K562 (cell line): ENCODE results near the gene BCO1. TPM values are rescaled to one million over a fixed set of nuclear protein-coding genes. Genes with fewer than 3 reads are reported as not detected.

Source experiments
- ATAC-seq: fragments of 200-7000 bp; cut with Tn5 transposase; 3 replicates; pipeline ENCODE4 v1.9.1; 2020; ENCODE audit warnings: moderate library complexity
- BruUV-seq: library from RNA; stranded (reverse); fragments of 400-500 nt; replicated peaks from 2 replicates; lab custom pipeline; 2021; lab: Mats Ljungman, UMichigan
- CTCF ChIA-PET: fragments of 300-600 bp; formaldehyde crosslinking; extraction: SDS; loops from one replicate; lab custom pipeline; 2021; ENCODE audit warnings: low intra/inter-chr PET ratio; lab: Yijun Ruan, JAX
- POLR2A ChIA-PET: fragments of 300-600, 350-650 bp; sonication (Branson Sonifier 250); formaldehyde crosslinking; extraction: SDS; loops from one replicate; lab custom pipeline; 2021; ENCODE audit warnings: antibody characterized with exemption, inconsistent platforms; lab: Yijun Ruan, JAX
- DNase-seq, 4 experiments: peaks; one replicate each; pipeline versions ENCODE4 v3.0.0 to v3.0.0-alpha.2; 2011 to 2018; ENCODE audit warnings: low spot score in 3 of 4, mixed read lengths in 3 of 4; ENCODE audit errors: extremely low read depth in 1 of 4
- FAIRE-seq: peaks from 2 replicates; lab custom pipeline; 2011; peaks lifted over from hg19 to GRCh38; lab: Jason Lieb, UNC
- H2AFZ ChIP-seq: 2 replicates; pipeline ENCODE4 v1.6.0; 2011; ENCODE audit warnings: low read depth, low read length, control low read depth, inconsistent platforms
- H3K27ac ChIP-seq: fragments of 200-600 bp; 3 replicates; pipeline ENCODE4 v1.8.0; 2011; ENCODE audit warnings: low read depth, mild to moderate bottlenecking, control low read depth, inconsistent platforms, low read length, moderate library complexity, mixed read lengths; ENCODE audit errors: extremely low read depth
- H3K27me3 ChIP-seq, 2 experiments: fragments of 300-600 bp in 1 of 2; 2 replicates in 1 of 2; 3 replicates in 1 of 2; pipeline versions ENCODE4 v1.6.0 to v1.8.0; 2011; ENCODE audit warnings: inconsistent platforms in 2 of 2, low read length in 2 of 2, mild to moderate bottlenecking in 1 of 2, mixed read lengths in 1 of 2, moderate library complexity in 1 of 2; ENCODE audit not compliant: control insufficient read depth in 2 of 2, insufficient read depth in 2 of 2
- H3K36me3 ChIP-seq: fragments of 300-600 bp; 3 replicates; pipeline ENCODE4 v1.8.0; 2011; ENCODE audit warnings: mild to moderate bottlenecking, low read length, inconsistent platforms; ENCODE audit not compliant: control insufficient read depth, insufficient read depth
- H3K4me1 ChIP-seq, 2 experiments: fragments of 200-600 bp in 1 of 2; replicated peaks in 1 of 2; 2 replicates in 1 of 2; 3 replicates in 1 of 2; pipeline versions ENCODE4 v1.5.1 to v1.8.0; 2011; ENCODE audit warnings: inconsistent platforms in 2 of 2, low read length in 2 of 2, mild to moderate bottlenecking in 1 of 2, mixed read lengths in 1 of 2, moderate library complexity in 1 of 2; ENCODE audit not compliant: control insufficient read depth in 2 of 2, insufficient read depth in 2 of 2
- H3K4me2 ChIP-seq: 2 replicates; pipeline ENCODE4 v1.6.1; 2011; ENCODE audit warnings: low read length, control low read depth, inconsistent platforms, mixed read lengths; ENCODE audit not compliant: insufficient read depth
- H3K4me3 ChIP-seq: fragments of 200-600 bp; sonication (generic), shearing (Covaris generic); 2 replicates; pipeline ENCODE4 v1.5.1; 2016; ENCODE audit warnings: control low read depth, inconsistent platforms
- H3K79me2 ChIP-seq: fragments of 200-600 bp; 3 replicates; pipeline ENCODE4 v1.8.0; 2011; ENCODE audit warnings: low read length, inconsistent platforms; ENCODE audit not compliant: control insufficient read depth, insufficient read depth
- H3K9ac ChIP-seq, 2 experiments: 2 replicates each; pipeline versions ENCODE4 v1.6.0 to v1.6.1; 2011; ENCODE audit warnings: low read depth in 2 of 2, low read length in 2 of 2, control low read depth in 1 of 2, inconsistent platforms in 1 of 2, mild to moderate bottlenecking in 1 of 2, mixed read lengths in 1 of 2; ENCODE audit not compliant: insufficient read depth in 1 of 2
- H3K9me1 ChIP-seq: one replicate; pipeline ENCODE4 v1.6.0; 2011; ENCODE audit warnings: inconsistent platforms, mild to moderate bottlenecking, low read length, moderate library complexity; ENCODE audit not compliant: control insufficient read depth, insufficient read depth
- H3K9me3 ChIP-seq: replicated peaks from 2 replicates; pipeline ENCODE4 v1.5.1; 2011; ENCODE audit warnings: low read depth, low read length, inconsistent platforms; ENCODE audit not compliant: control insufficient read depth, insufficient read depth
- H4K20me1 ChIP-seq: replicated peaks from 2 replicates; pipeline ENCODE4 v1.6.1; 2011; ENCODE audit warnings: low read length, inconsistent platforms, mixed read lengths; ENCODE audit not compliant: control insufficient read depth, insufficient read depth
- ARHGAP35 ChIP-seq: fragments of 450-650 bp; IDR thresholded peaks from 2 replicates; pipeline ENCODE4 v1.6.1; 2018; ENCODE audit not compliant: partially characterized antibody
- ARID2 ChIP-seq: fragments of 450-650 bp; IDR thresholded peaks from 2 replicates; pipeline ENCODE4 v1.6.1; 2017; ENCODE audit warnings: antibody characterized with exemption, mild to moderate bottlenecking
- ARID3A ChIP-seq: IDR thresholded peaks from 2 replicates; pipeline ENCODE4 v1.6.1; 2012; ENCODE audit warnings: low read depth, low read length, improper control_type of control experiment, borderline replicate concordance
- BCOR ChIP-seq: fragments of 450-650 bp; IDR thresholded peaks from 2 replicates; pipeline ENCODE4 v1.6.1; 2016
- CHD1 ChIP-seq: fragments of 200-600 bp; sonication (generic); IDR thresholded peaks from one replicate; pipeline ENCODE4 v1.6.1; 2012; ENCODE audit warnings: mild to moderate bottlenecking, moderate library complexity, low read length, inconsistent platforms
- EHMT2 ChIP-seq: fragments of 450-650 bp; IDR thresholded peaks from 2 replicates; pipeline ENCODE4 v1.6.1; 2018; ENCODE audit warnings: antibody characterized with exemption
- IRF2 ChIP-seq: sonication (generic); formaldehyde crosslinking; IDR thresholded peaks from 2 replicates; pipeline ENCODE4 v1.8.1; 2022; ENCODE audit warnings: mild to moderate bottlenecking, missing genetic modification reagents
- OTX1 ChIP-seq: fragments of 450-650 bp; formaldehyde crosslinking; IDR thresholded peaks from 2 replicates; pipeline ENCODE4 v1.4.0; 2022; ENCODE audit warnings: mild to moderate bottlenecking
- THRA ChIP-seq: fragments of 450-650 bp; IDR thresholded peaks from 2 replicates; pipeline ENCODE4 v1.6.1; 2017; ENCODE audit warnings: mild to moderate bottlenecking, moderate library complexity
- WGBS: fragments of 100-300 bp; shearing (Covaris generic); methylation state at CpG from one replicate; pipeline ENCODE4 v1.1.6; 2016; ENCODE audit warnings: low coverage, mixed read lengths; ENCODE audit not compliant: insufficient coverage; ENCODE audit errors: missing lambda C conversion rate; 5-methylcytosine and 5-hydroxymethylcytosine counted together
- in situ Hi-C: fragments of 300-500 bp; cut with MboI; formaldehyde crosslinking; loops from 4 replicates; pipeline ENCODE4 v1.15.0; 2018; ENCODE audit warnings: inconsistent platforms, mixed read lengths
- intact Hi-C: fragments of 100-400 bp; cut with micrococcal nuclease; formaldehyde crosslinking; loops from 2 replicates; pipeline ENCODE4 v1.14.2; 2022
- polyA plus RNA-seq, 8 experiments: library from polyadenylated mRNA; depleted of rRNA in 4 of 8; stranded (reverse) in 5 of 8; unstranded in 3 of 8; fragments of >200 nt; fragmentation: Nextera tagmentation in 2 of 8; fragmentation: Illumina TruSeq in 1 of 8; extraction: Ambion mirVana in 2 of 8; extraction: Trizol in 1 of 8; gene quantifications; 2 replicates each; pipeline versions ENCODE4 v1.2.1 to v1.2.3, GENCODE V29; 2011 to 2014; ENCODE audit warnings: inconsistent platforms in 1 of 8, missing spikeins in 1 of 8
- total RNA-seq, 7 experiments: library from RNA; depleted of rRNA in 6 of 7; stranded (reverse); fragments of >200 nt in 6 of 7; fragmentation: Illumina TruSeq in 2 of 7; extraction: Trizol in 2 of 7; gene quantifications; 2 replicates each; pipeline versions ENCODE4 v1.2.1 to v1.2.3, GENCODE V29; 2011 to 2021; ENCODE audit warnings: low replicate concordance in 1 of 7
- TF ChIP-seq, protein P1 (sequence below): fragments of 450-650 bp; formaldehyde crosslinking; IDR thresholded peaks from 2 replicates; pipeline ENCODE4 v1.4.0; 2022; ENCODE audit warnings: missing genetic modification characterization
- TF ChIP-seq, protein P2 (sequence below): fragments of 450-650 bp; IDR thresholded peaks from 2 replicates; pipeline ENCODE4 v1.6.1; 2016; ENCODE audit warnings: missing biosample characterization, missing genetic modification characterization
- TF ChIP-seq, protein P3 (sequence below): fragments of 450-650 bp; formaldehyde crosslinking; conservative IDR thresholded peaks from 2 replicates; pipeline ENCODE4 v1.4.0; 2022; ENCODE audit warnings: mild to moderate bottlenecking, missing genetic modification characterization
- TF ChIP-seq, protein P4 (sequence below): fragments of 450-650 bp; formaldehyde crosslinking; IDR thresholded peaks from 2 replicates; pipeline ENCODE4 v1.4.0; 2022; ENCODE audit warnings: missing genetic modification characterization

Gene BCO1
- total and polyA plus RNA-seq, 9 of the 15 experiments (the other 6 are each of a cell fraction or from before 2014, with no cell fraction given): not detected

GRCh38 chr16:81265052-81265451 lies 26.6 kb downstream of the BCO1 start:
- DNase-seq: no peak
- no peak overlapping the region for H3K4me2 ChIP-seq
- ATAC-seq: no peak
- no peak overlapping the region for H3K9ac ChIP-seq
- FAIRE-seq: no peak
- no peaks in the 10 kb centered on the region for H4K20me1 ChIP-seq
- no peak overlapping the region for H3K27ac ChIP-seq
- no peak overlapping the region for H3K4me3 ChIP-seq
- BruUV-seq: no TSS peak
- POLR2A ChIA-PET: no interaction called here
- CTCF ChIA-PET: no interaction called here
- H3K79me2 ChIP-seq: no peaks in the 10 kb centered on the region
- no peaks in the 10 kb centered on the region for H3K36me3 ChIP-seq
- H3K27me3 ChIP-seq: peaks cover 27 to 54% of the 10 kb centered on the region in 2 experiments
- in situ Hi-C loops: no loop called here
- no peaks in the 10 kb centered on the region; a peak in 1 of 5 replicates for H3K4me1 ChIP-seq
- H3K9me1 ChIP-seq: no peaks in the 10 kb centered on the region
- H2AFZ ChIP-seq: no peak overlapping the region
- H3K9me3 ChIP-seq: no peaks in the 10 kb centered on the region; the same call in 1 of the 2 replicates
- intact Hi-C loops: no loop called here
- TF ChIP-seq OTX1 (CRISPR knock-in tag) (0 out of 2 replicates have a peak, but pooled peaks have one; percentile 25), BCOR (no peak), ARHGAP35 (no peak), EHMT2 (0 out of 2 replicates have a peak, but pooled peaks have one; percentile 7), ARID2 (no peak), IRF2 (CRISPR knock-in tag) (no peak), ARID3A (no peak), THRA (no peak), CHD1 (no peak)
- TF ChIP-seq, protein P1, sequence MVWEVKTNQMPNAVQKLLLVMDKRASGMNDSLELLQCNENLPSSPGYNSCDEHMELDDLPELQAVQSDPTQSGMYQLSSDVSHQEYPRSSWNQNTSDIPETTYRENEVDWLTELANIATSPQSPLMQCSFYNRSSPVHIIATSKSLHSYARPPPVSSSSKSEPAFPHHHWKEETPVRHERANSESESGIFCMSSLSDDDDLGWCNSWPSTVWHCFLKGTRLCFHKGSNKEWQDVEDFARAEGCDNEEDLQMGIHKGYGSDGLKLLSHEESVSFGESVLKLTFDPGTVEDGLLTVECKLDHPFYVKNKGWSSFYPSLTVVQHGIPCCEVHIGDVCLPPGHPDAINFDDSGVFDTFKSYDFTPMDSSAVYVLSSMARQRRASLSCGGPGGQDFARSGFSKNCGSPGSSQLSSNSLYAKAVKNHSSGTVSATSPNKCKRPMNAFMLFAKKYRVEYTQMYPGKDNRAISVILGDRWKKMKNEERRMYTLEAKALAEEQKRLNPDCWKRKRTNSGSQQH (CRISPR knock-in tag): 0 out of 2 replicates have a peak, but pooled peaks have one; percentile 15
- TF ChIP-seq, protein P2, sequence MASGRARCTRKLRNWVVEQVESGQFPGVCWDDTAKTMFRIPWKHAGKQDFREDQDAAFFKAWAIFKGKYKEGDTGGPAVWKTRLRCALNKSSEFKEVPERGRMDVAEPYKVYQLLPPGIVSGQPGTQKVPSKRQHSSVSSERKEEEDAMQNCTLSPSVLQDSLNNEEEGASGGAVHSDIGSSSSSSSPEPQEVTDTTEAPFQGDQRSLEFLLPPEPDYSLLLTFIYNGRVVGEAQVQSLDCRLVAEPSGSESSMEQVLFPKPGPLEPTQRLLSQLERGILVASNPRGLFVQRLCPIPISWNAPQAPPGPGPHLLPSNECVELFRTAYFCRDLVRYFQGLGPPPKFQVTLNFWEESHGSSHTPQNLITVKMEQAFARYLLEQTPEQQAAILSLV (tag): no peak
- TF ChIP-seq, protein P3, sequence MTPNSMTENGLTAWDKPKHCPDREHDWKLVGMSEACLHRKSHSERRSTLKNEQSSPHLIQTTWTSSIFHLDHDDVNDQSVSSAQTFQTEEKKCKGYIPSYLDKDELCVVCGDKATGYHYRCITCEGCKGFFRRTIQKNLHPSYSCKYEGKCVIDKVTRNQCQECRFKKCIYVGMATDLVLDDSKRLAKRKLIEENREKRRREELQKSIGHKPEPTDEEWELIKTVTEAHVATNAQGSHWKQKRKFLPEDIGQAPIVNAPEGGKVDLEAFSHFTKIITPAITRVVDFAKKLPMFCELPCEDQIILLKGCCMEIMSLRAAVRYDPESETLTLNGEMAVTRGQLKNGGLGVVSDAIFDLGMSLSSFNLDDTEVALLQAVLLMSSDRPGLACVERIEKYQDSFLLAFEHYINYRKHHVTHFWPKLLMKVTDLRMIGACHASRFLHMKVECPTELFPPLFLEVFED (CRISPR knock-in tag): peak; percentile 72; the same call in 1 of the 2 replicates
- TF ChIP-seq, protein P4, sequence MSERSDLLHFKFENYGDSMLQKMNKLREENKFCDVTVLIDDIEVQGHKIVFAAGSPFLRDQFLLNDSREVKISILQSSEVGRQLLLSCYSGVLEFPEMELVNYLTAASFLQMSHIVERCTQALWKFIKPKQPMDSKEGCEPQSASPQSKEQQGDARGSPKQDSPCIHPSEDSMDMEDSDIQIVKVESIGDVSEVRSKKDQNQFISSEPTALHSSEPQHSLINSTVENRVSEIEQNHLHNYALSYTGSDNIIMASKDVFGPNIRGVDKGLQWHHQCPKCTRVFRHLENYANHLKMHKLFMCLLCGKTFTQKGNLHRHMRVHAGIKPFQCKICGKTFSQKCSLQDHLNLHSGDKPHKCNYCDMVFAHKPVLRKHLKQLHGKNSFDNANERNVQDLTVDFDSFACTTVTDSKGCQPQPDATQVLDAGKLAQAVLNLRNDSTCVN (CRISPR knock-in tag): 0 out of 2 replicates have a peak, but pooled peaks have one; percentile 6
- 0% methylated on average over 2 of the region's 2 CpGs for WGBS
